CD4-positive, alpha-beta T cell (primary cell): ENCODE measurements around the gene SCN1A. TPM values are rescaled to one million over a fixed set of nuclear protein-coding genes. Genes with fewer than 3 reads are reported as not detected.

Experiments
- ATAC-seq: fragments of 200-7000 bp; cut with Tn5 transposase; one replicate; pipeline ENCODE4 v1.10.0; 2022; ENCODE audit warnings: mild to moderate bottlenecking; ENCODE audit not compliant: poor library complexity
- CTCF ChIA-PET: fragments of 350-600 bp; sonication (Branson Sonifier 250); formaldehyde crosslinking; loops from one replicate; lab custom pipeline; 2021; ENCODE audit warnings: antibody characterized with exemption, inconsistent platforms; lab: Charles Lee
- POLR2A ChIA-PET: fragments of 350-600 bp; sonication (Branson Sonifier 250); formaldehyde crosslinking; loops from one replicate; lab custom pipeline; 2021; ENCODE audit warnings: antibody characterized with exemption, inconsistent platforms; lab: Charles Lee
- DNase-seq, 14 experiments: peaks; one replicate each; pipeline ENCODE4 v3.0.0-alpha.2; 2013 to 2020; ENCODE audit warnings: mixed read lengths in 2 of 14
- H3K27ac ChIP-seq, 2 donors: one replicate each; pipeline versions ENCODE4 v1.5.1 to v1.7.0; 2013; ENCODE audit warnings: low read length in 2 of 2, low read depth in 1 of 2, mild to moderate bottlenecking in 1 of 2
- H3K27me3 ChIP-seq, 2 experiments: 1 replicate in 1 of 2; 2 replicates in 1 of 2; pipeline versions ENCODE4 v1.6.1 to v1.7.0; 2013; ENCODE audit warnings: low read length in 2 of 2, control low read depth in 1 of 2, mild to moderate bottlenecking in 1 of 2, moderate library complexity in 1 of 2; ENCODE audit not compliant: insufficient read depth in 2 of 2, control insufficient read depth in 1 of 2
- H3K36me3 ChIP-seq: one replicate; pipeline ENCODE4 v1.6.1; 2013; ENCODE audit warnings: low read length, control low read depth; ENCODE audit not compliant: insufficient read depth
- H3K4me1 ChIP-seq: one replicate; pipeline ENCODE4 v1.6.1; 2013; ENCODE audit warnings: low read length, control low read depth; ENCODE audit not compliant: insufficient read depth
- H3K4me3 ChIP-seq: one replicate; pipeline ENCODE4 v1.5.1; 2013; ENCODE audit warnings: mild to moderate bottlenecking, low read length, moderate library complexity
- H3K9me3 ChIP-seq, 2 experiments: 1 replicate in 1 of 2; 2 replicates in 1 of 2; pipeline versions ENCODE4 v1.6.1 to v1.7.0; 2013; ENCODE audit warnings: low read length in 2 of 2, mild to moderate bottlenecking in 2 of 2, control low read depth in 1 of 2, moderate library complexity in 1 of 2; ENCODE audit not compliant: control insufficient read depth in 1 of 2, insufficient read depth in 1 of 2
- H3K27ac Mint-ChIP-seq: one replicate; pipeline ENCODE4 v1.8.0; 2020; ENCODE audit warnings: mixed read lengths
- H3K27me3 Mint-ChIP-seq: one replicate; pipeline ENCODE4 v1.8.0; 2021; ENCODE audit warnings: mixed read lengths
- H3K36me3 Mint-ChIP-seq: one replicate; pipeline ENCODE4 v1.8.0; 2021; ENCODE audit warnings: low read depth, mixed read lengths
- H3K4me1 Mint-ChIP-seq: one replicate; pipeline ENCODE4 v1.8.0; 2021; ENCODE audit warnings: low read depth, mixed read lengths
- H3K4me3 Mint-ChIP-seq: one replicate; pipeline ENCODE4 v1.8.0; 2020; ENCODE audit warnings: mild to moderate bottlenecking, mixed read lengths
- H3K9me3 Mint-ChIP-seq: one replicate; pipeline ENCODE4 v1.8.0; 2020; ENCODE audit warnings: mixed read lengths
- intact Hi-C, 2 experiments: fragments of 100-400 bp; cut with DNase I in 1 of 2; cut with micrococcal nuclease in 1 of 2; formaldehyde crosslinking; loops; one replicate each; pipeline versions ENCODE4 v1.15.1 to v1.9.0; 2023 to 2025; cut with DNase I, micrococcal nuclease
- total RNA-seq, 174 experiments: library from RNA in 2 of 174; stranded (reverse) in 2 of 174; gene quantifications; one replicate each; pipeline ENCODE4 v1.2.3 and lab custom pipeline; 2021 to 2026
- TF ChIP-seq, protein P1 (sequence below): fragments of 200-600 bp; IDR thresholded peaks from one replicate; pipeline ENCODE4 v1.8.0; 2022; ENCODE audit warnings: antibody characterized with exemption, mild to moderate bottlenecking

SCN1A gene
- total RNA-seq, 2 experiments from 2014 or later = not detected

DNA sequence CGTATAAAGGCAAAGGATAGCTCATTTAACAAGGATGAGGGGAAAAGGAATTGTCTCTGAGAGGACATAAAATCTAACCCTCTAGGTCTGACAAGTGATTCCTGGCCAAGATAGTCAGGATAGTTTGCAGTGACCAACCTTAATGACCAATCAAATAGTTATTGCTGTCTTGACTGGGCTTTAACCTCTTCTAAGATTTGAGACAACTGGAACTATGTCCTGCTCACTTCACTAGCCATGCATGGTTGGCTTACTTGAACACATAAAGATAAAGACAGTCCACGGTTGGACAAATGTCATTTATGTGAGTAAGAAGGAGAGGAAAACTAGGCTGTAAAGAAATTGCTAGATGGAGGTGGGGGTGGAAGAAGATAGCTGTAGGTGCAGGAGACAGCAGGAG, 53.8 kb downstream of the SCN1A start:
- ChIA-PET CTCF (no interaction called here), POLR2A (no interaction called here)

DNA sequence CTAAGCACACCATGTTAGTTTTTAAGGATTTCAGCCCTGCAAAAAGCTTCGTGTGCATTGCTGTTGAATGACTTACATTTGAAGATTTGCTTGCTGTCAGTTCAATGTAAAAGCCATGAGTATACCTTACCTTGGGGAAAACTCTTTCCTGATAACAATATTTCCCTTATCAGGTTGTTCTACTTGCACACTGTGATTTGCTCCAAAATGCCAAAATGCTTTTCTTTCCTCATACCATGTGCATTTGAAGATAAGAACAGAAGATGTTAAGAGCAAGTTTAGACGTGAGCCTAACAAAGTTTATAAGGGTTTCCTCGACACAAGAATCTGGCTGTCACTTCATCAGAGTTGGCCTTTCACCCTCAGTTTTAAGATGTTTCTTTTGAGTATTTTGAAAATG, 57.6 kb downstream of the SCN1A start:
- H3K9me3 Mint-ChIP-seq = no peaks in the 10 kb centered on the region
- Histone ChIP-seq H3K27ac (no peak overlapping the region), H3K36me3 (no peaks in the 10 kb centered on the region), H3K9me3 (no peaks in the 10 kb centered on the region), H3K27me3 (peaks cover 0 to 3% of the 10 kb centered on the region in 2 experiments), H3K4me1 (no peaks in the 10 kb centered on the region), H3K4me3 (no peak overlapping the region)
- TF ChIP-seq, protein P1, sequence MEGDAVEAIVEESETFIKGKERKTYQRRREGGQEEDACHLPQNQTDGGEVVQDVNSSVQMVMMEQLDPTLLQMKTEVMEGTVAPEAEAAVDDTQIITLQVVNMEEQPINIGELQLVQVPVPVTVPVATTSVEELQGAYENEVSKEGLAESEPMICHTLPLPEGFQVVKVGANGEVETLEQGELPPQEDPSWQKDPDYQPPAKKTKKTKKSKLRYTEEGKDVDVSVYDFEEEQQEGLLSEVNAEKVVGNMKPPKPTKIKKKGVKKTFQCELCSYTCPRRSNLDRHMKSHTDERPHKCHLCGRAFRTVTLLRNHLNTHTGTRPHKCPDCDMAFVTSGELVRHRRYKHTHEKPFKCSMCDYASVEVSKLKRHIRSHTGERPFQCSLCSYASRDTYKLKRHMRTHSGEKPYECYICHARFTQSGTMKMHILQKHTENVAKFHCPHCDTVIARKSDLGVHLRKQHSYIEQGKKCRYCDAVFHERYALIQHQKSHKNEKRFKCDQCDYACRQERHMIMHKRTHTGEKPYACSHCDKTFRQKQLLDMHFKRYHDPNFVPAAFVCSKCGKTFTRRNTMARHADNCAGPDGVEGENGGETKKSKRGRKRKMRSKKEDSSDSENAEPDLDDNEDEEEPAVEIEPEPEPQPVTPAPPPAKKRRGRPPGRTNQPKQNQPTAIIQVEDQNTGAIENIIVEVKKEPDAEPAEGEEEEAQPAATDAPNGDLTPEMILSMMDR = no peak
- ChIA-PET POLR2A (no interaction called here), CTCF (no interaction called here)
- intact Hi-C loops = no loop called here
- no peak overlapping the region for H3K4me3 Mint-ChIP-seq
- H3K4me1 Mint-ChIP-seq = no peaks in the 10 kb centered on the region
- no peak for DNase-seq
- H3K27me3 Mint-ChIP-seq = peaks cover 22% of the 10 kb centered on the region
- H3K36me3 Mint-ChIP-seq = no peaks in the 10 kb centered on the region
- no peak for ATAC-seq
- no peak overlapping the region for H3K27ac Mint-ChIP-seq

More for the DNA sequence above, 53.8 kb downstream of the SCN1A start:
- no peaks in the 10 kb centered on the region for H3K4me1 ChIP-seq
- H3K36me3 ChIP-seq = no peaks in the 10 kb centered on the region
- intact Hi-C loops = no loop called here
- H3K9me3 ChIP-seq = no peaks in the 10 kb centered on the region
- TF ChIP-seq, protein P1 = no peak
- no peak overlapping the region for H3K27ac Mint-ChIP-seq
- H3K27ac ChIP-seq = no peak overlapping the region
- peaks cover 7% of the 10 kb centered on the region for H3K27me3 Mint-ChIP-seq
- H3K4me1 Mint-ChIP-seq = no peaks in the 10 kb centered on the region
- DNase-seq = no peak
- no peak overlapping the region for H3K4me3 ChIP-seq
- no peaks in the 10 kb centered on the region for H3K36me3 Mint-ChIP-seq
- H3K27me3 ChIP-seq = no peaks in the 10 kb centered on the region
- H3K9me3 Mint-ChIP-seq = no peaks in the 10 kb centered on the region
- ATAC-seq = no peak
- no peak overlapping the region for H3K4me3 Mint-ChIP-seq

DNA sequence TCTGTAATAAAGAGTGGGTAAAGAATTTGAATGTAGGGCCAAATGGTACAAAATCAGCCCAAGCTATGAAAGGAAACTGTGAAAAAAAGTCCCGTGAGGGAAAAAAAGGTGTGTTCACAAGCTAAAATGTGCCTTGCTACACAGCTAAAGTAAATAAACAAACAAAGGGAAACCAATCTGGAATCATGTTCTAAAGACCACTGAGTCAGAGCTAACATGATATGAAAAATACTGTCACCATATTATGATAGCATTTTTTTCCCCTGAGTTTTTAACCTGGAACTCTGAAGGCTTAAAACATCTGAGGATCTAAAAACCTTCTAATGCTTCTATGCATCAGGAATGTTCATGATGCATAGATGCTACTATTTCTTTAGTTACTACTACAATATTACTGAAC, 58.8 kb downstream of the SCN1A start:
- Mint-ChIP-seq H3K27me3 (peaks cover 24% of the 10 kb centered on the region), H3K36me3 (no peaks in the 10 kb centered on the region), H3K9me3 (no peaks in the 10 kb centered on the region), H3K4me1 (no peaks in the 10 kb centered on the region), H3K27ac (no peak overlapping the region), H3K4me3 (no peak overlapping the region)
- H3K27me3 ChIP-seq = peaks cover 0 to 3% of the 10 kb centered on the region in 2 experiments
- no peaks in the 10 kb centered on the region for H3K9me3 ChIP-seq
- no peak overlapping the region for H3K4me3 ChIP-seq
- no peaks in the 10 kb centered on the region for H3K4me1 ChIP-seq
- no peaks in the 10 kb centered on the region for H3K36me3 ChIP-seq
- H3K27ac ChIP-seq = no peak overlapping the region
- DNase-seq = no peak
- POLR2A ChIA-PET = no interaction called here
- TF ChIP-seq, protein P1 = no peak
- no peak for ATAC-seq
- CTCF ChIA-PET = no interaction called here
- intact Hi-C loops = no loop called here
